ENCODE results near the gene OLFML1.

DNA sequence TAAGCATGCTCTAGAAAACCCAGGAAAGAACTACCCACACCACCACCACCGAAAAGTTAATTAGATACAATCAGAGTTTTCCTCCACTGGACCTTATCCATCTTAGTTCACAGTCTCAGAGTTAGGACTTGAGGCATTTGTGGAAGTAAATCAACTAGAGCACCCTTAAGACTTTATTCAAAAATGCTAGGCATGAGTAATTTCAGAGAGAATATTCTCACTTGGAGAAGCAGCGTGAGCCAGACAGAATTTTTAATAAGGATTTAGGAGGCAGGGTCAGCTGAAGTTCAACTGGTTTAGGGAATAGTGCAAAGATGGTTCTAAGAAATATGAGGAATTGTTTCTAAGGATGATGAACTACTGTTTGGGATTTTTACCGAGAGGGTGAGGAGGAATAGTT lies 1.2 kb upstream of the OLFML1 start:
- TF ChIP-seq, protein P1, sequence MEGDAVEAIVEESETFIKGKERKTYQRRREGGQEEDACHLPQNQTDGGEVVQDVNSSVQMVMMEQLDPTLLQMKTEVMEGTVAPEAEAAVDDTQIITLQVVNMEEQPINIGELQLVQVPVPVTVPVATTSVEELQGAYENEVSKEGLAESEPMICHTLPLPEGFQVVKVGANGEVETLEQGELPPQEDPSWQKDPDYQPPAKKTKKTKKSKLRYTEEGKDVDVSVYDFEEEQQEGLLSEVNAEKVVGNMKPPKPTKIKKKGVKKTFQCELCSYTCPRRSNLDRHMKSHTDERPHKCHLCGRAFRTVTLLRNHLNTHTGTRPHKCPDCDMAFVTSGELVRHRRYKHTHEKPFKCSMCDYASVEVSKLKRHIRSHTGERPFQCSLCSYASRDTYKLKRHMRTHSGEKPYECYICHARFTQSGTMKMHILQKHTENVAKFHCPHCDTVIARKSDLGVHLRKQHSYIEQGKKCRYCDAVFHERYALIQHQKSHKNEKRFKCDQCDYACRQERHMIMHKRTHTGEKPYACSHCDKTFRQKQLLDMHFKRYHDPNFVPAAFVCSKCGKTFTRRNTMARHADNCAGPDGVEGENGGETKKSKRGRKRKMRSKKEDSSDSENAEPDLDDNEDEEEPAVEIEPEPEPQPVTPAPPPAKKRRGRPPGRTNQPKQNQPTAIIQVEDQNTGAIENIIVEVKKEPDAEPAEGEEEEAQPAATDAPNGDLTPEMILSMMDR (IDR thresholded peaks at IDR 0.05): no peak
- TF ChIP-seq EZH2phosphoT487 (IDR thresholded peaks at IDR 0.05) (no peak), EZH2 (IDR thresholded peaks at IDR 0.05) (no peak)
